ENCODE measurements around the gene USP3.

- TF ChIP-seq CTCF (conservative IDR thresholded peaks at IDR 0.05 in 1 of 2, IDR thresholded peaks at IDR 0.05 in 1 of 2; ENCODE audit: low read depth in 1 of 2, low read length in 2 of 2), result no peak
- TF ChIP-seq EZH2 (IDR thresholded peaks at IDR 0.05; ENCODE audit: low read length, missing control alignments), result no peak
Observed at GRCh38 chr15:63532307-63532744, 27.9 kb downstream of the USP3 start.
